HCT116 (cell line): ENCODE results near the gene CPLANE2.

ENCODE experiments used
- ATF3 ChIP-seq: IDR thresholded peaks from 2 replicates; pipeline ENCODE4 v1.6.1; 2012
- EZH2 ChIP-seq: fragments of 200-600 bp; sonication (generic); IDR thresholded peaks from 2 replicates; pipeline ENCODE4 v1.6.1; 2017; ENCODE audit warnings: antibody characterized with exemption, mixed run types
- POLR2A ChIP-seq: IDR thresholded peaks from 2 replicates; pipeline ENCODE4 v1.7.0; 2011; ENCODE audit warnings: borderline replicate concordance; ENCODE audit not compliant: insufficient read depth, insufficient read length; ENCODE audit errors: extremely low read depth
- SP1 ChIP-seq: IDR thresholded peaks from 2 replicates; pipeline ENCODE4 v1.6.1; 2012; ENCODE audit warnings: low read depth
- ZNF274 ChIP-seq: fragments of 200-500 bp; sonication (Bioruptor generic); IDR thresholded peaks from 2 replicates; pipeline ENCODE4 v1.6.1; 2014; ENCODE audit warnings: mild to moderate bottlenecking, low read depth, low read length, inconsistent platforms
- TF ChIP-seq, protein P1 (sequence below), 3 experiments: fragments of 200-600 bp in 1 of 3; sonication (generic) in 1 of 3; IDR thresholded peaks in 2 of 3; conservative IDR thresholded peaks in 1 of 3; 2 replicates each; pipeline ENCODE4 v1.5.1; 2012 to 2017; ENCODE audit warnings: low read depth in 2 of 3, low read length in 2 of 3, antibody characterized with exemption in 1 of 3, borderline replicate concordance in 1 of 3, control low read depth in 1 of 3, mild to moderate bottlenecking in 1 of 3, mixed read lengths in 1 of 3, mixed run types in 1 of 3, moderate library complexity in 1 of 3; ENCODE audit not compliant: insufficient read depth in 1 of 3
- TF ChIP-seq, protein P2 (sequence below): IDR thresholded peaks from 2 replicates; pipeline ENCODE4 v1.6.1; 2012

GRCh38 chr1:16204634-16205333 is 32.2 kb downstream of the CPLANE2 start:
- TF ChIP-seq ZNF274 (no peak), SP1 (no peak), POLR2A (no peak), EZH2 (no peak), ATF3 (no peak)
- TF ChIP-seq, protein P1, sequence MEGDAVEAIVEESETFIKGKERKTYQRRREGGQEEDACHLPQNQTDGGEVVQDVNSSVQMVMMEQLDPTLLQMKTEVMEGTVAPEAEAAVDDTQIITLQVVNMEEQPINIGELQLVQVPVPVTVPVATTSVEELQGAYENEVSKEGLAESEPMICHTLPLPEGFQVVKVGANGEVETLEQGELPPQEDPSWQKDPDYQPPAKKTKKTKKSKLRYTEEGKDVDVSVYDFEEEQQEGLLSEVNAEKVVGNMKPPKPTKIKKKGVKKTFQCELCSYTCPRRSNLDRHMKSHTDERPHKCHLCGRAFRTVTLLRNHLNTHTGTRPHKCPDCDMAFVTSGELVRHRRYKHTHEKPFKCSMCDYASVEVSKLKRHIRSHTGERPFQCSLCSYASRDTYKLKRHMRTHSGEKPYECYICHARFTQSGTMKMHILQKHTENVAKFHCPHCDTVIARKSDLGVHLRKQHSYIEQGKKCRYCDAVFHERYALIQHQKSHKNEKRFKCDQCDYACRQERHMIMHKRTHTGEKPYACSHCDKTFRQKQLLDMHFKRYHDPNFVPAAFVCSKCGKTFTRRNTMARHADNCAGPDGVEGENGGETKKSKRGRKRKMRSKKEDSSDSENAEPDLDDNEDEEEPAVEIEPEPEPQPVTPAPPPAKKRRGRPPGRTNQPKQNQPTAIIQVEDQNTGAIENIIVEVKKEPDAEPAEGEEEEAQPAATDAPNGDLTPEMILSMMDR (IDR thresholded peaks at IDR 0.05 in 2 of 3, conservative IDR thresholded peaks at IDR 0.05 in 1 of 3; ENCODE audit: borderline replicate concordance in 1 of 3, insufficient read depth in 1 of 3, low read depth in 2 of 3, low read length in 2 of 3): peak in 2 of 3 experiments; percentile 56 to 65; a peak in 4 of 6 replicates
- TF ChIP-seq, protein P2, sequence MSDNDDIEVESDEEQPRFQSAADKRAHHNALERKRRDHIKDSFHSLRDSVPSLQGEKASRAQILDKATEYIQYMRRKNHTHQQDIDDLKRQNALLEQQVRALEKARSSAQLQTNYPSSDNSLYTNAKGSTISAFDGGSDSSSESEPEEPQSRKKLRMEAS: no peak
